Sciatic nerve (tissue), 2 donors: ENCODE data around the gene APOD. TPM values are rescaled to one million over a fixed set of nuclear protein-coding genes. Genes with fewer than 3 reads are reported as not detected.

ENCODE experiments used
- ATAC-seq: fragments of 200-7000 bp; cut with Tn5 transposase; one replicate; pipeline ENCODE4 v1.9.1; 2020; ENCODE audit warnings: mild to moderate bottlenecking, moderate library complexity
- DNase-seq: peaks from one replicate; pipeline ENCODE4 v3.0.0-alpha.2; 2020; ENCODE audit warnings: low spot score
- intact Hi-C: fragments of 100-400 bp; cut with DNase I; formaldehyde crosslinking; loops from one replicate; pipeline ENCODE4 v1.14.2; 2022
- total RNA-seq: library from RNA; stranded (reverse); fragmentation: NEBNext Ultra II Directional; extraction: Animal tissue kit (Norgen Biotek cat#: 25700); gene quantifications from one replicate; pipeline ENCODE4 v1.2.1, GENCODE V29; 2021
- donor health status: DM: no; HTN: no; CAD: no.
- donor health status: DM: no; HTN: no; CAD: no.

APOD gene
- total RNA-seq, 1 donor from 2014 or later = 6,445 TPM

GRCh38 chr3:195542698-195543499 is 40.8 kb downstream of the APOD start, which contains the start of gene PPP1R2:
PPP1R2 (minus strand) TSS chr3:195543325; CDS start chr3:195543025, 300 bp downstream.
- ATAC-seq = peak; percentile 97
- intact Hi-C loops = no loop called here
- peak; percentile 96 for DNase-seq

- intact Hi-C loops = no loop called here
- ATAC-seq = no peak
- no peak for DNase-seq
Observed at GRCh38 chr3:195542316-195542697, 41.4 kb downstream of the APOD start.

GRCh38 chr3:195540511-195540910 is 43.2 kb downstream of the APOD start:
- intact Hi-C loops = no loop called here

GRCh38 chr3:195540027-195540426 is 43.7 kb downstream of the APOD start:
- intact Hi-C loops = no loop called here
- ATAC-seq (no peak), DNase-seq (no peak)

More at GRCh38 chr3:195540511-195540910, 43.2 kb downstream of the APOD start:
- no peak for DNase-seq
- no peak for ATAC-seq

- no peak for DNase-seq
Observed at GRCh38 chr3:195539479-195539878, 44.3 kb downstream of the APOD start.

GRCh38 chr3:195537995-195538394 is 45.7 kb downstream of the APOD start:
- DNase-seq (no peak), ATAC-seq (no peak)
- intact Hi-C loops = no loop called here

More at GRCh38 chr3:195539479-195539878, 44.3 kb downstream of the APOD start:
- ATAC-seq = no peak
- intact Hi-C loops = no loop called here

- intact Hi-C loops = no loop called here
- ATAC-seq (no peak), DNase-seq (no peak)
Observed at GRCh38 chr3:195535293-195535692, 48.4 kb downstream of the APOD start.

- ATAC-seq (no peak), DNase-seq (no peak)
- intact Hi-C loops = no loop called here
Observed at GRCh38 chr3:195532834-195533233, 50.9 kb downstream of the APOD start.

GRCh38 chr3:195532345-195532744 is 51.4 kb downstream of the APOD start:
- no peak for ATAC-seq

GRCh38 chr3:195531683-195532082 is 52.1 kb downstream of the APOD start:
- intact Hi-C loops = no loop called here
- DNase-seq (no peak), ATAC-seq (no peak)

More at GRCh38 chr3:195532345-195532744, 51.4 kb downstream of the APOD start:
- intact Hi-C loops = no loop called here
- no peak for DNase-seq

GRCh38 chr3:195526492-195526891 is 57.2 kb downstream of the APOD start:
- no peak for ATAC-seq
- DNase-seq = no peak
- intact Hi-C loops = loop anchor here (10.0 kb wide), 1 partner anchor 252 kb away; the partner anchor contains the start of gene XXYLT1

GRCh38 chr3:195524171-195524896 is 59.4 kb downstream of the APOD start:
- no peak for DNase-seq
- no peak for ATAC-seq
- intact Hi-C loops = loop anchor here (10.0 kb wide), 1 partner anchor 250 kb away; the partner anchor contains the start of gene XXYLT1

GRCh38 chr3:195522254-195523023 is 61.3 kb downstream of the APOD start:
- ATAC-seq (peak; percentile 22), DNase-seq (no peak)
- intact Hi-C loops = loop anchor here (10.0 kb wide), 1 partner anchor 248 kb away; the partner anchor contains the start of gene XXYLT1

Other genes with a start within 250 kb of the APOD start
- gene ACAP2, start 140.9 kb downstream of the APOD start, total RNA-seq = 77.4 TPM
- gene PPP1R2, start 40.6 kb downstream of the APOD start, total RNA-seq = 38.2 TPM
- gene MUC20, start 137.0 kb upstream of the APOD start, total RNA-seq = 28.7 TPM
- 0.31 TPM for gene MUC4, start 228.0 kb upstream of the APOD start, total RNA-seq